Measurements from ENCODE around the gene ATP6V1C2. TPM values are rescaled to one million over a fixed set of nuclear protein-coding genes. Genes with fewer than 3 reads are reported as not detected.

ATP6V1C2 gene
- total and polyA plus RNA-seq, 2 donors = 0.57 to 10.6 TPM

DNA sequence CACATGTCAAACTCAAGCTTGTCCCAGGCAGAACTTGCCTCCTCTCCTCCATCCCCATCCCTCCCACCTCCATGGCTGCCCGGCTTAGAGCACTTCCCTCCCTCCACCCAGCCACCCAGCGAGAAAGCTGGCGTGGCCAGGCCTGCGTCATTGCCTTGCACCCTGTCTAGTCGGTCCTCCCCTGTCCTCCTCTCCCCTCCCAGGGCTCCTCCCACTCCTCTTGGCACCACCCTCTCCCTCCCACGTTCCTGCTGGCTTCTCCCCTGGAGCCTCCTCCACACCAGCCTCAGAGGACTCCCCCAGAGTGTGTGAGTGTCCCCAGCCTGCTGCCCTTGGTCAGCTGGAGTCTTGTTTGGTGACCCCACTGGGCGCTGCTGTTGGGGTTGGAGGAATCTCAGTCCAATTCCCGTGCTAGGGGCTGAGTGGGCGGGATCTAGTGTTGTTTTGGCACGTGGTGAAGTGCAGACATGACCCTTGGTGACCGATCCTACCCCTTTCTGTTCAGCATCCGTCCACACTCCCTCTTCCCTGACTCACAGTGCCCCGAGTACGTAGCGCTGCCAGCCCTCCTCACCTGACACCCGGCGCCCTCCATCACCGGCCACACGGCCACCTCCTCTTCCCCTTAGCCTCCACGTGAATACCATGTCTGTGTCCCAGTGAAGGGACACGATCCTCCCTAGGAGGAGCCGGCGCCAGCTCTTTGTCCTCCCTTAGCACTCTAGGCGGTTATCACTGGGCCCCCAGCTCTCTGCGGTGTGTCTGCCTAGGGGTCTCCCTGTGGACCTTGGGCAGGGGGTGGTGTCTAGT is 41.4 kb downstream of the ATP6V1C2 start:
- Histone ChIP-seq H3K9me3 (ENCODE audit: control insufficient read depth in 2 of 2, insufficient read depth in 1 of 2, low read length in 1 of 2) (no peaks in the 10 kb centered on the region), H3K36me3 (ENCODE audit: control insufficient read depth in 2 of 2, insufficient read depth in 2 of 2, low read length in 1 of 2) (no peaks in the 10 kb centered on the region), H3K27me3 (ENCODE audit: control insufficient read depth in 2 of 2, insufficient read depth in 1 of 2, low read length in 1 of 2) (peaks cover 2 to 8% of the 10 kb centered on the region in 2 donors), H3K4me3 (ENCODE audit: low read length in 2 of 2) (no peak overlapping the region), H3K27ac (ENCODE audit: low read depth in 1 of 2, low read length in 1 of 2) (no peak overlapping the region), H3K4me1 (ENCODE audit: control insufficient read depth in 2 of 2, insufficient read depth in 2 of 2, low read length in 2 of 2) (no peaks in the 10 kb centered on the region)
- DNase-seq (ENCODE audit: low read depth in 6 of 9, low spot score in 9 of 9) = no peak
- WGBS = 77% methylated on average over 25 of the region's 25 CpGs

DNA sequence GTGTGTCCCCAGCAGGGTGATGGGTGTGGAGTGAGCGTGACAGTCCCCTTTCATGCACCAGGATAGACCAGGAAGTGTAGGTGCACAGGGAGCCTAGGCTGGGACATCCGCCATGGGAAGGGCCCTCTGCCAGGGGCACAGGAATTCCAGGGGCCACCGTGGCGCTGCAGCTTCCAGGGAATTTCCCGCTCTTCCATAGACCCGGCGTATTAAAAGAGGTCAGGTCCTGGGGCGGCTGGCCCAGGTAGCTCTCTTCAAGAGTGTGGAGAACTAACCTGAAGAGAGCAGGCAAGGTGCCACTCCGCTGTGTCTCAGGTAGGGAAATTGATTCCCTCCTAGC is 42.0 kb downstream of the ATP6V1C2 start:
- 91% methylated on average over 9 of the region's 9 CpGs for WGBS
- no peak for DNase-seq (ENCODE audit: low read depth in 6 of 9, low spot score in 9 of 9)
- Histone ChIP-seq H3K4me3 (ENCODE audit: low read length in 2 of 2) (no peak overlapping the region), H3K27me3 (ENCODE audit: control insufficient read depth in 2 of 2, insufficient read depth in 1 of 2, low read length in 1 of 2) (peaks cover 2 to 8% of the 10 kb centered on the region in 2 donors), H3K27ac (ENCODE audit: low read depth in 1 of 2, low read length in 1 of 2) (no peak overlapping the region), H3K36me3 (ENCODE audit: control insufficient read depth in 2 of 2, insufficient read depth in 2 of 2, low read length in 1 of 2) (no peaks in the 10 kb centered on the region), H3K4me1 (ENCODE audit: control insufficient read depth in 2 of 2, insufficient read depth in 2 of 2, low read length in 2 of 2) (no peaks in the 10 kb centered on the region), H3K9me3 (ENCODE audit: control insufficient read depth in 2 of 2, insufficient read depth in 1 of 2, low read length in 1 of 2) (no peaks in the 10 kb centered on the region)

DNA sequence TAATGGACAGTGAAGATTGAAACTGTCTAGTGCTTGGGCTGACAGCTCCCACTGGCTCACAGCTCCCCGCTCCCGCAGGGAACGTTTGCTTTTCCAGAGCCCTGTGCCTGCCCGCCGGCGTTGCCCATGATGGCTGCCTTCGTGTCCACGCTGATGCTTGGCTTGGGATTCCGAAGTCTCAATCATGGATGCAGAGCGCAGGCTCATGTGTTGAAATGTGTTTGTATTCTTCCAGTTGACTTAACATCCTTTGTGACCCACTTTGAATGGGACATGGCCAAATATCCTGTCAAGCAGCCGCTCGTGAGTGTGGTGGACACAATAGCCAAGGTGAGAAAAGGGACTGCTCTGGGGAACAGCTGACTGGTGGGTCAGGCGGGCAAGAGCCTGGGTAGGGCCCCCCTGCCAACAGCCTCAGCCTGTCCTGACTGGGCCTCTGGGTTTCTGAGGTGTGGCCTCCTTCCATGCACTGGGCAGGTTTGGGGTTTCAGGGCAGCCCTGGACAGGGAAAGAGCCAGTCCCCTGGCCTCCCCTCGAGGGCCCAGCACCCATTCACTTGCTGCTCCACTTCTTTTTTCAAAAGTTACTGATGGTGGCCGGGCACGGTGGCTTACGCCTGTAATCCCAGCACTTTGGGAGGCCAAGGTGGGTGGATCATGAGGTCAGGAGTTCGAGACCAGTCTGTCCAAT is 42.8 kb downstream of the ATP6V1C2 start:
- no peaks in the 10 kb centered on the region for H3K9me3 ChIP-seq (ENCODE audit: control insufficient read depth in 2 of 2, insufficient read depth in 1 of 2, low read length in 1 of 2)
- no peaks in the 10 kb centered on the region for H3K4me1 ChIP-seq (ENCODE audit: control insufficient read depth in 2 of 2, insufficient read depth in 2 of 2, low read length in 2 of 2)
- WGBS = 92% methylated on average over 18 of the region's 18 CpGs
- no peak for DNase-seq (ENCODE audit: low read depth in 6 of 9, low spot score in 9 of 9)
- H3K4me3 ChIP-seq (ENCODE audit: low read length in 2 of 2) = no peak overlapping the region
- peaks cover 2 to 8% of the 10 kb centered on the region in 2 donors for H3K27me3 ChIP-seq (ENCODE audit: control insufficient read depth in 2 of 2, insufficient read depth in 1 of 2, low read length in 1 of 2)
- H3K36me3 ChIP-seq (ENCODE audit: control insufficient read depth in 2 of 2, insufficient read depth in 2 of 2, low read length in 1 of 2) = no peaks in the 10 kb centered on the region
- no peak overlapping the region for H3K27ac ChIP-seq (ENCODE audit: low read depth in 1 of 2, low read length in 1 of 2)

DNA sequence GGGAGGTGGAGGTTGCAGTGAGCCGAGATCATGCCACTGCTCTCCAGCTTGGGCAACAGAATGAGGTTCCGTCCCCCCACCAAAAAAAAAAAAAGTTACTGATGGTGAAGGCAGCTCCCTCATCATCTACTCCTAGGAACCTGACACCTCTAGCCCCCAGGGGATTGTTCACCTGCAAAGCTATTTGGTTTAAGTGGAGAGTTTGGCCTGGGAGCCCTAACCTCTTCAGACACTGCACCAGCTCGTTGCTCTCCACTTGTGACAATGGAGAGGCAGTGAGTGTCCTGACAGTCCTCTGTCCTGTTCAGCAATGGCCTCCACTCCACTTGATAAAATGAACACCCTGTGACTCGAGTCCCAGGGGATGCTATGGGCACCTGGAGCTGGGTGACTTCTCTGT is 43.5 kb downstream of the ATP6V1C2 start:
- no peak for DNase-seq (ENCODE audit: low read depth in 6 of 9, low spot score in 9 of 9)

GRCh38 chr2:10765461-10765860 is 44.0 kb downstream of the ATP6V1C2 start:
- H3K27me3 ChIP-seq (ENCODE audit: control insufficient read depth in 2 of 2, insufficient read depth in 1 of 2, low read length in 1 of 2) = peaks cover 2 to 8% of the 10 kb centered on the region in 2 donors
- H3K9me3 ChIP-seq (ENCODE audit: control insufficient read depth in 2 of 2, insufficient read depth in 1 of 2, low read length in 1 of 2) = no peaks in the 10 kb centered on the region
- DNase-seq (ENCODE audit: low read depth in 6 of 9, low spot score in 9 of 9) = no peak
- whole genome bisulfite sequencing = 82% methylated on average over 5 of the region's 5 CpGs
- no peak overlapping the region for H3K27ac ChIP-seq (ENCODE audit: low read depth in 1 of 2, low read length in 1 of 2)
- H3K36me3 ChIP-seq (ENCODE audit: control insufficient read depth in 2 of 2, insufficient read depth in 2 of 2, low read length in 1 of 2) = no peaks in the 10 kb centered on the region
- H3K4me3 ChIP-seq (ENCODE audit: low read length in 2 of 2) = no peak overlapping the region
- no peaks in the 10 kb centered on the region for H3K4me1 ChIP-seq (ENCODE audit: control insufficient read depth in 2 of 2, insufficient read depth in 2 of 2, low read length in 2 of 2)

More for the DNA sequence above, 43.5 kb downstream of the ATP6V1C2 start:
- Histone ChIP-seq H3K4me1 (ENCODE audit: control insufficient read depth in 2 of 2, insufficient read depth in 2 of 2, low read length in 2 of 2) (no peaks in the 10 kb centered on the region), H3K36me3 (ENCODE audit: control insufficient read depth in 2 of 2, insufficient read depth in 2 of 2, low read length in 1 of 2) (no peaks in the 10 kb centered on the region), H3K27ac (ENCODE audit: low read depth in 1 of 2, low read length in 1 of 2) (no peak overlapping the region), H3K4me3 (ENCODE audit: low read length in 2 of 2) (no peak overlapping the region), H3K27me3 (ENCODE audit: control insufficient read depth in 2 of 2, insufficient read depth in 1 of 2, low read length in 1 of 2) (peaks cover 2 to 8% of the 10 kb centered on the region in 2 donors), H3K9me3 (ENCODE audit: control insufficient read depth in 2 of 2, insufficient read depth in 1 of 2, low read length in 1 of 2) (no peaks in the 10 kb centered on the region)
- 81% methylated on average over 4 of the region's 4 CpGs for WGBS

DNA sequence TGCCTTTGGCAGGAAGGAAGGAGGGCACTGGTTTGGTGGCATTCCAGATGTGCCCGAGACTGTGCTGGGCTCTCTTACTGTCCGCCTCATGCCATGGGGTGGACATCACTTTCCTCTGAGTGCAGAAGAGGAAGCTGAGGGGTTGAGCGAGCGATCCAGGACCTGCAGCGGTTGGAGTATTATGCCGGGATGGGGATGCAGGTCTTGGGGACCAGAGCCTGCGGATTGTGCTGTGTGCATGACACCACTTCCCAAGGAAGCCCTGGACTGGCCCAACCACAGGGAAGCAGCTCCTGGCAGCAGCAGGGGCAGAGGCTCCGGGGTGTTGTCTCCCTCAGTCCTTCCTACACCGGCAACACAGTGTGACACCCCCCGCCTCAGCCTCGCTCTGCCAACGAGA is 44.5 kb downstream of the ATP6V1C2 start:
- peaks cover 2 to 8% of the 10 kb centered on the region in 2 donors for H3K27me3 ChIP-seq (ENCODE audit: control insufficient read depth in 2 of 2, insufficient read depth in 1 of 2, low read length in 1 of 2)
- no peaks in the 10 kb centered on the region for H3K9me3 ChIP-seq (ENCODE audit: control insufficient read depth in 2 of 2, insufficient read depth in 1 of 2, low read length in 1 of 2)
- H3K27ac ChIP-seq (ENCODE audit: low read depth in 1 of 2, low read length in 1 of 2) = no peak overlapping the region
- H3K4me1 ChIP-seq (ENCODE audit: control insufficient read depth in 2 of 2, insufficient read depth in 2 of 2, low read length in 2 of 2) = no peaks in the 10 kb centered on the region
- DNase-seq (ENCODE audit: low read depth in 6 of 9, low spot score in 9 of 9) = no peak
- no peak overlapping the region for H3K4me3 ChIP-seq (ENCODE audit: low read length in 2 of 2)
- WGBS = 94% methylated on average over 12 of the region's 12 CpGs
- H3K36me3 ChIP-seq (ENCODE audit: control insufficient read depth in 2 of 2, insufficient read depth in 2 of 2, low read length in 1 of 2) = no peaks in the 10 kb centered on the region

GRCh38 chr2:10768063-10768507 is 46.7 kb downstream of the ATP6V1C2 start:
- H3K9me3 ChIP-seq (ENCODE audit: control insufficient read depth in 2 of 2, insufficient read depth in 1 of 2, low read length in 1 of 2) = no peaks in the 10 kb centered on the region
- WGBS = 82% methylated on average over 16 of the region's 16 CpGs

GRCh38 chr2:10770956-10771750 is 49.7 kb downstream of the ATP6V1C2 start:
- no peaks in the 10 kb centered on the region for H3K36me3 ChIP-seq (ENCODE audit: control insufficient read depth in 2 of 2, insufficient read depth in 2 of 2, low read length in 1 of 2)
- no peak for DNase-seq (ENCODE audit: low read depth in 6 of 9, low spot score in 9 of 9)
- peaks cover 0 to 2% of the 10 kb centered on the region in 2 donors for H3K4me1 ChIP-seq (ENCODE audit: control insufficient read depth in 2 of 2, insufficient read depth in 2 of 2, low read length in 2 of 2)
- H3K27me3 ChIP-seq (ENCODE audit: control insufficient read depth in 2 of 2, insufficient read depth in 1 of 2, low read length in 1 of 2) = no peaks in the 10 kb centered on the region
- no peaks in the 10 kb centered on the region for H3K9me3 ChIP-seq (ENCODE audit: control insufficient read depth in 2 of 2, insufficient read depth in 1 of 2, low read length in 1 of 2)
- H3K27ac ChIP-seq (ENCODE audit: low read depth in 1 of 2, low read length in 1 of 2) = no peak overlapping the region
- WGBS = 93% methylated on average over 22 of the region's 22 CpGs
- no peak overlapping the region for H3K4me3 ChIP-seq (ENCODE audit: low read length in 2 of 2)

More at GRCh38 chr2:10768063-10768507, 46.7 kb downstream of the ATP6V1C2 start:
- Histone ChIP-seq H3K4me3 (ENCODE audit: low read length in 2 of 2) (no peak overlapping the region), H3K27ac (ENCODE audit: low read depth in 1 of 2, low read length in 1 of 2) (no peak overlapping the region), H3K36me3 (ENCODE audit: control insufficient read depth in 2 of 2, insufficient read depth in 2 of 2, low read length in 1 of 2) (no peaks in the 10 kb centered on the region), H3K4me1 (ENCODE audit: control insufficient read depth in 2 of 2, insufficient read depth in 2 of 2, low read length in 2 of 2) (no peaks in the 10 kb centered on the region), H3K27me3 (ENCODE audit: control insufficient read depth in 2 of 2, insufficient read depth in 1 of 2, low read length in 1 of 2) (peaks cover 2 to 6% of the 10 kb centered on the region in 2 donors)
- DNase-seq (ENCODE audit: low read depth in 6 of 9, low spot score in 9 of 9) = no peak

DNA sequence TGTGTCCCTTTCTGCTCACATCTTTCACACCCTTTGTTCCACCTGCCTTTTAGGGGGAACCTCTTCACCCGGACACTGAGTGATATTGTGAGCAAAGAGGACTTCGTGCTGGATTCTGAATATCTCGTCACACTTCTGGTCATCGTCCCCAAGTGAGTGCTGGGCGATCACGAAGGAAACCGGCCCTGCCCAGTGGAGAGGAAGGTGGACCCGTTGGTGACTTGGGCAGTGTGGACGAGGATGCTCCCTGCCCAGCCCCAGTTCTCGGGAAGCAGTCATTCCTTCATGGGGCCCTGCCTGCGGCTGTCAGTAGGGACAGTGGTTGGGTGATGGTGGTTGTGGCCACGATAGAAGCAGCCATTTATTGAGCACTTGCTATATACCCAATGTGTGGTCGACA is 50.4 kb downstream of the ATP6V1C2 start:
- Histone ChIP-seq H3K4me1 (ENCODE audit: control insufficient read depth in 2 of 2, insufficient read depth in 2 of 2, low read length in 2 of 2) (peaks cover 0 to 2% of the 10 kb centered on the region in 2 donors), H3K4me3 (ENCODE audit: low read length in 2 of 2) (no peak overlapping the region), H3K27me3 (ENCODE audit: control insufficient read depth in 2 of 2, insufficient read depth in 1 of 2, low read length in 1 of 2) (no peaks in the 10 kb centered on the region), H3K9me3 (ENCODE audit: control insufficient read depth in 2 of 2, insufficient read depth in 1 of 2, low read length in 1 of 2) (no peaks in the 10 kb centered on the region), H3K36me3 (ENCODE audit: control insufficient read depth in 2 of 2, insufficient read depth in 2 of 2, low read length in 1 of 2) (no peaks in the 10 kb centered on the region), H3K27ac (ENCODE audit: low read depth in 1 of 2, low read length in 1 of 2) (no peak overlapping the region)
- no peak for DNase-seq (ENCODE audit: low read depth in 6 of 9, low spot score in 9 of 9)
- 93% methylated on average over 13 of the region's 13 CpGs for WGBS
